ENCODE measurements around the gene KCNMA1.

GRCh38 chr10:77281719-77282118 is 355.9 kb downstream of the KCNMA1 start:
- no peak for TF ChIP-seq SUZ12 (IDR thresholded peaks at IDR 0.05; ENCODE audit: extremely low read depth, insufficient read depth, insufficient read length)
- TF ChIP-seq YY1 (IDR thresholded peaks at IDR 0.05; ENCODE audit: insufficient read depth, insufficient read length): no peak

All from NT2/D1 (cell line).